ENCODE data around the gene THUMPD3.

- TF ChIP-seq CTCF (IDR thresholded peaks at IDR 0.05; ENCODE audit: low read depth, low read length, poor library complexity, severe bottlenecking) (no peak), EZH2phosphoT487 (IDR thresholded peaks at IDR 0.05; ENCODE audit: borderline replicate concordance, low read length) (no peak)
Measured at GRCh38 chr3:9332250-9333030, 30.4 kb upstream of the THUMPD3 start.

Measured in DOHH2 (cell line).